ENCODE data around the gene ISLR2.

ISLR2 gene

DNA sequence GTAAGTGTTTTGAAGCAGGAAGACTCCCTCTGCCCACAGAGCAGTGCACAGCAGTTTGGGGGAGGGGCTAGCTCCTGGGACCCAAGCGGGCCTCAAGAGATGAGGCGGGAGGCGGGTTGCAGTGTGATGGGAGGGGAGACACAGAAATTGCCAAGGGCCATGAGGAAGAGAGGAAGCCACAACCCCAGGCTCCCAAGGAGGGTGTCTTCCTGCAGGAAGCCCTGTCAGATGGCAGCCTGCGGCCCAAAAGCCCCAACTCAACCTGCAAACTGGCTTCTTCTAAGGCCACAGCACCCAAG lies 7.3 kb upstream of the ISLR2 start:
- H3K4me2 ChIP-seq (ENCODE audit: insufficient read depth, low read length) = no peak overlapping the region
- peak; percentile 54 for DNase-seq

DNA sequence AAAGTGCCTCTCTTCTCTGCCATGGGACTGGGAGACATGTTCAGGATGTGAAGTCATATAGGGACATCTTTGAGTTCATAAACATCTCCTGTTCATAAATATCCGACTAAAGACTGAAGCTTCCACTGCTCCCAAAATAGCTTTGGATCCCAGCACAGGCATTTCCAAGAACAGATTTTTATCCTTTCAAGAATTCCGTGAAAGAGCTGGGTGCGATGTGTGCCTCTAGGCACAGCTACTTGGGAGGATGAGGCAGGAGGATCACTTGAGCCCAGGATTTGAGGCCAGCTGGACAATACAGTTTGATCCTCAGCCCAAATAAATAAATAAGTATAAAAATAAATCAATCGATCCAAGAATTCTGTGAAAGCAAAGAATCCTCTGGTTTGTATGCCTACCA lies 6.7 kb upstream of the ISLR2 start:
- ATAC-seq (ENCODE audit: insufficient read depth, low read depth) = no peak
- Histone ChIP-seq H3K27ac (ENCODE audit: low read length) (no peak overlapping the region), H2AFZ (ENCODE audit: low read depth, low read length) (no peak overlapping the region), H3K4me1 (ENCODE audit: insufficient read depth, low read length) (peaks cover 10% of the 10 kb centered on the region; the same call in 1 of the 2 replicates), H3K4me3 (ENCODE audit: low read depth in 1 of 2, low read length in 2 of 2) (no peak overlapping the region), H3K79me2 (ENCODE audit: insufficient read depth, low read length) (no peaks in the 10 kb centered on the region), H3K27me3 (ENCODE audit: insufficient read depth, low read length, poor library complexity) (no peaks in the 10 kb centered on the region), H3K4me2 (ENCODE audit: insufficient read depth, low read length) (no peak overlapping the region), H3K9ac (ENCODE audit: low read depth, low read length) (no peak overlapping the region), H3K36me3 (ENCODE audit: insufficient read depth, low read length) (no peaks in the 10 kb centered on the region), H3K9me3 (ENCODE audit: insufficient read depth, low read length, severe bottlenecking) (no peaks in the 10 kb centered on the region), H4K20me1 (ENCODE audit: insufficient read depth, low read length) (no peaks in the 10 kb centered on the region; the same call in 1 of the 2 replicates)
- no peak for DNase-seq
- no peak for TF ChIP-seq EZH2 (IDR thresholded peaks at IDR 0.05; ENCODE audit: borderline replicate concordance, low read depth, low read length, severe bottlenecking)
- TF ChIP-seq, protein P1, sequence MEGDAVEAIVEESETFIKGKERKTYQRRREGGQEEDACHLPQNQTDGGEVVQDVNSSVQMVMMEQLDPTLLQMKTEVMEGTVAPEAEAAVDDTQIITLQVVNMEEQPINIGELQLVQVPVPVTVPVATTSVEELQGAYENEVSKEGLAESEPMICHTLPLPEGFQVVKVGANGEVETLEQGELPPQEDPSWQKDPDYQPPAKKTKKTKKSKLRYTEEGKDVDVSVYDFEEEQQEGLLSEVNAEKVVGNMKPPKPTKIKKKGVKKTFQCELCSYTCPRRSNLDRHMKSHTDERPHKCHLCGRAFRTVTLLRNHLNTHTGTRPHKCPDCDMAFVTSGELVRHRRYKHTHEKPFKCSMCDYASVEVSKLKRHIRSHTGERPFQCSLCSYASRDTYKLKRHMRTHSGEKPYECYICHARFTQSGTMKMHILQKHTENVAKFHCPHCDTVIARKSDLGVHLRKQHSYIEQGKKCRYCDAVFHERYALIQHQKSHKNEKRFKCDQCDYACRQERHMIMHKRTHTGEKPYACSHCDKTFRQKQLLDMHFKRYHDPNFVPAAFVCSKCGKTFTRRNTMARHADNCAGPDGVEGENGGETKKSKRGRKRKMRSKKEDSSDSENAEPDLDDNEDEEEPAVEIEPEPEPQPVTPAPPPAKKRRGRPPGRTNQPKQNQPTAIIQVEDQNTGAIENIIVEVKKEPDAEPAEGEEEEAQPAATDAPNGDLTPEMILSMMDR (IDR thresholded peaks at IDR 0.05; ENCODE audit: borderline replicate concordance, extremely low read depth, low read length, poor library complexity, severe bottlenecking) = no peak

More for the DNA sequence above, 7.3 kb upstream of the ISLR2 start:
- H3K79me2 ChIP-seq (ENCODE audit: insufficient read depth, low read length) = no peaks in the 10 kb centered on the region
- H3K36me3 ChIP-seq (ENCODE audit: insufficient read depth, low read length) = no peaks in the 10 kb centered on the region
- peak; percentile 47; the same call in 2 of the 3 replicates for ATAC-seq (ENCODE audit: insufficient read depth, low read depth)
- H3K27ac ChIP-seq (ENCODE audit: low read length) = no peak overlapping the region
- no peaks in the 10 kb centered on the region; the same call in 1 of the 2 replicates for H4K20me1 ChIP-seq (ENCODE audit: insufficient read depth, low read length)
- H3K27me3 ChIP-seq (ENCODE audit: insufficient read depth, low read length, poor library complexity) = no peaks in the 10 kb centered on the region
- H2AFZ ChIP-seq (ENCODE audit: low read depth, low read length) = no peak overlapping the region
- peaks cover 10% of the 10 kb centered on the region; the same call in 1 of the 2 replicates for H3K4me1 ChIP-seq (ENCODE audit: insufficient read depth, low read length)
- no peak overlapping the region for H3K9ac ChIP-seq (ENCODE audit: low read depth, low read length)
- no peaks in the 10 kb centered on the region for H3K9me3 ChIP-seq (ENCODE audit: insufficient read depth, low read length, severe bottlenecking)
- TF ChIP-seq, protein P1 (IDR thresholded peaks at IDR 0.05; ENCODE audit: borderline replicate concordance, extremely low read depth, low read length, poor library complexity, severe bottlenecking) = peak; percentile 12
- TF ChIP-seq EZH2 (IDR thresholded peaks at IDR 0.05; ENCODE audit: borderline replicate concordance, low read depth, low read length, severe bottlenecking) = no peak
- H3K4me3 ChIP-seq (ENCODE audit: low read depth in 1 of 2, low read length in 2 of 2) = no peak overlapping the region

DNA sequence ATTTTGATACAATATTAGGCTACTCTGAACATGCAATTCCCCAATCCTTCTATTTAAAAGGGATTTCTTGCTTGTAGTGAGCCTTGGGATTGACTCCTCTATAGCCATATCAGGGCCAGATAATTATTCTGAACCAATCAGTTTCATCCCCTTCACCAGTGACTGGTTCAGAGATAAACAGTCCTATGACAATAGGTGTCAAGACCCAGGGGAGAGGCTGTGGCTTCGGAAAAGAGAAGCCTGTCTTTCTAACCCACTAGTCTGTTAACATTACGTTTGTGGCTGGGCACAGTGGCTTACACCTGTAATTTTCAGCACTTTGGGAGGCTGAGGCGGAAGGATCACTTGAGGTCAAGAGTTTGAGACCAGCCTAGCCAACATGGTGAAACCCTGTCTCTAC lies 6.2 kb upstream of the ISLR2 start:
- Histone ChIP-seq H3K27ac (ENCODE audit: low read length) (no peak overlapping the region), H4K20me1 (ENCODE audit: insufficient read depth, low read length) (no peaks in the 10 kb centered on the region; the same call in 1 of the 2 replicates), H3K4me3 (ENCODE audit: low read depth in 1 of 2, low read length in 2 of 2) (no peak overlapping the region), H3K27me3 (ENCODE audit: insufficient read depth, low read length, poor library complexity) (no peaks in the 10 kb centered on the region), H3K79me2 (ENCODE audit: insufficient read depth, low read length) (no peaks in the 10 kb centered on the region), H3K9me3 (ENCODE audit: insufficient read depth, low read length, severe bottlenecking) (no peaks in the 10 kb centered on the region), H3K4me1 (ENCODE audit: insufficient read depth, low read length) (peaks cover 10% of the 10 kb centered on the region; the same call in 1 of the 2 replicates), H2AFZ (ENCODE audit: low read depth, low read length) (no peak overlapping the region), H3K4me2 (ENCODE audit: insufficient read depth, low read length) (no peak overlapping the region), H3K36me3 (ENCODE audit: insufficient read depth, low read length) (no peaks in the 10 kb centered on the region), H3K9ac (ENCODE audit: low read depth, low read length) (no peak overlapping the region)
- ATAC-seq (ENCODE audit: insufficient read depth, low read depth) = no peak
- no peak for DNase-seq
- TF ChIP-seq EZH2 (IDR thresholded peaks at IDR 0.05; ENCODE audit: borderline replicate concordance, low read depth, low read length, severe bottlenecking) = no peak
- TF ChIP-seq, protein P1 (IDR thresholded peaks at IDR 0.05; ENCODE audit: borderline replicate concordance, extremely low read depth, low read length, poor library complexity, severe bottlenecking) = no peak

DNA sequence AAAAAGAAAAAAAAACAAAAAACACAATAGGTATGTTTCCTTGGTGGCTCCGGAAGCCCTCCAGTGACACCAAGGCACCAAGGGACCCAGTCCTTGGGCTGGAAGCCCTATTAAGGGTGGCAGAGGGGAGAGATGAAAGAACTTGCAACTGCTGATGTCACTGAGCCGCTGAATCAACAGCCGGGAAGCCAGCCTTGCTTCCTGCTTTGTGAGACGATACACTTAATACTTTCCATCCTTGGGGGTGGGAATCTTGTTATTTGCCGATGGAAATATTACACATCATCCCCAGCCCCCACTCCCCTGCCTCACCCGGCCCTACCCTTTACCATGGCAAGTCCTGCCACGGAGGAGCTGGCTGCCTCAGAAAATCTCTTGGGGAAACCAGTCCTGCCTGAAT lies 5.6 kb upstream of the ISLR2 start:
- H3K4me2 ChIP-seq (ENCODE audit: insufficient read depth, low read length) = no peak overlapping the region
- ATAC-seq (ENCODE audit: insufficient read depth, low read depth) = no peak
- no peaks in the 10 kb centered on the region; the same call in 1 of the 2 replicates for H4K20me1 ChIP-seq (ENCODE audit: insufficient read depth, low read length)
- no peaks in the 10 kb centered on the region for H3K9me3 ChIP-seq (ENCODE audit: insufficient read depth, low read length, severe bottlenecking)
- no peak overlapping the region for H3K27ac ChIP-seq (ENCODE audit: low read length)
- H3K4me3 ChIP-seq (ENCODE audit: low read depth in 1 of 2, low read length in 2 of 2) = no peak overlapping the region
- no peak for TF ChIP-seq EZH2 (IDR thresholded peaks at IDR 0.05; ENCODE audit: borderline replicate concordance, low read depth, low read length, severe bottlenecking)
- TF ChIP-seq, protein P1 (IDR thresholded peaks at IDR 0.05; ENCODE audit: borderline replicate concordance, extremely low read depth, low read length, poor library complexity, severe bottlenecking) = no peak
- H3K79me2 ChIP-seq (ENCODE audit: insufficient read depth, low read length) = no peaks in the 10 kb centered on the region
- H3K27me3 ChIP-seq (ENCODE audit: insufficient read depth, low read length, poor library complexity) = no peaks in the 10 kb centered on the region
- H3K4me1 ChIP-seq (ENCODE audit: insufficient read depth, low read length) = peaks cover 10% of the 10 kb centered on the region; the same call in 1 of the 2 replicates
- no peak for DNase-seq
- H3K36me3 ChIP-seq (ENCODE audit: insufficient read depth, low read length) = no peaks in the 10 kb centered on the region
- no peak overlapping the region for H3K9ac ChIP-seq (ENCODE audit: low read depth, low read length)
- H2AFZ ChIP-seq (ENCODE audit: low read depth, low read length) = no peak overlapping the region
